PC-9 (cell line): ENCODE measurements around the gene THOC7. TPM values are rescaled to one million over a fixed set of nuclear protein-coding genes. Genes with fewer than 3 reads are reported as not detected.
A peak's percentile ranks its signal among the peaks of the same experiment; 100 is the strongest.

Source experiments
- BruUV-seq: library from RNA; stranded (reverse); fragments of 400-500 nt; replicated peaks from 2 replicates; lab custom pipeline; 2021; lab: Mats Ljungman, UMichigan
- CTCF ChIA-PET: fragments of 300-600 bp; sonication (Branson Sonifier 250); formaldehyde crosslinking; loops from one replicate; lab custom pipeline; 2022; ENCODE audit warnings: antibody characterized with exemption; lab: Charles Lee
- POLR2A ChIA-PET: fragments of 300-600 bp; sonication (Branson Sonifier 250); formaldehyde crosslinking; loops from one replicate; lab custom pipeline; 2022; ENCODE audit warnings: antibody characterized with exemption; ENCODE audit not compliant: unreplicated experiment; lab: Charles Lee
- DNase-seq, 2 experiments: peaks; one replicate each; pipeline versions ENCODE4 v3.0.0 to v3.0.0-alpha.2; 2015 to 2022; ENCODE audit warnings: mixed read lengths in 1 of 2
- H2AFZ ChIP-seq: fragments of 200-600 bp; sonication (generic); 2 replicates; pipeline ENCODE4 v1.8.1; 2017; ENCODE audit warnings: antibody characterized with exemption
- H3F3A ChIP-seq: fragments of 200-600 bp; sonication (generic); 2 replicates; pipeline ENCODE4 v1.8.1; 2017; ENCODE audit warnings: antibody characterized with exemption, mild to moderate bottlenecking, low read depth; ENCODE audit not compliant: insufficient read depth
- H3K27ac ChIP-seq: fragments of 200-600 bp; sonication (generic); 2 replicates; pipeline ENCODE4 v1.6.1; 2016; ENCODE audit warnings: mixed run types
- H3K27me3 ChIP-seq: fragments of 200-600 bp; sonication (generic); 2 replicates; pipeline ENCODE4 v1.6.1; 2016; ENCODE audit warnings: low read depth, mixed run types; ENCODE audit not compliant: insufficient read depth
- H3K36me3 ChIP-seq: fragments of 200-600 bp; sonication (generic); 2 replicates; pipeline ENCODE4 v1.6.1; 2016; ENCODE audit warnings: low read depth, mixed run types
- H3K4me1 ChIP-seq: fragments of 200-600 bp; sonication (generic); replicated peaks from 2 replicates; pipeline ENCODE4 v1.6.1; 2016; ENCODE audit warnings: mixed run types; ENCODE audit not compliant: insufficient read depth
- H3K4me2 ChIP-seq: fragments of 200-600 bp; sonication (generic); 2 replicates; pipeline ENCODE4 v1.6.1; 2017; ENCODE audit warnings: mixed run types
- H3K4me3 ChIP-seq: fragments of 200-600 bp; sonication (generic); 2 replicates; pipeline ENCODE4 v1.6.1; 2016; ENCODE audit warnings: mixed run types
- H3K79me2 ChIP-seq: fragments of 200-600 bp; sonication (generic); 2 replicates; pipeline ENCODE4 v1.6.1; 2017; ENCODE audit warnings: low read depth, mixed run types
- H3K9me2 ChIP-seq: fragments of 200-600 bp; sonication (generic); 2 replicates; pipeline ENCODE4 v1.8.1; 2017; ENCODE audit warnings: mild to moderate bottlenecking; ENCODE audit not compliant: insufficient read depth
- H3K9me3 ChIP-seq: fragments of 200-600 bp; sonication (generic); 2 replicates; pipeline ENCODE4 v1.8.1; 2016; ENCODE audit warnings: low read depth; ENCODE audit not compliant: insufficient read depth
- H4K20me1 ChIP-seq: fragments of 200-600 bp; sonication (generic); 2 replicates; pipeline ENCODE4 v1.8.1; 2017; ENCODE audit not compliant: insufficient read depth
- EZH2 ChIP-seq: fragments of 200-600 bp; sonication (generic); IDR thresholded peaks from 2 replicates; pipeline ENCODE4 v1.8.0; 2017; ENCODE audit warnings: antibody characterized with exemption, low read depth
- intact Hi-C: fragments of 100-400 bp; cut with micrococcal nuclease; formaldehyde crosslinking; loops from one replicate; pipeline ENCODE4 v1.10.0; 2022; ENCODE audit not compliant: unreplicated experiment
- total RNA-seq: library from RNA; stranded (reverse); gene quantifications from 2 replicates; pipeline ENCODE4 v1.2.3, GENCODE V29; 2021
- TF ChIP-seq, protein P1 (sequence below): fragments of 200-600 bp; sonication (generic); conservative IDR thresholded peaks from 2 replicates; pipeline ENCODE4 v1.6.1; 2017; ENCODE audit warnings: mixed run types, antibody characterized with exemption, mild to moderate bottlenecking, moderate library complexity

Gene THOC7
- total RNA-seq, 1 experiment from 2014 or later = 94.3 TPM

DNA sequence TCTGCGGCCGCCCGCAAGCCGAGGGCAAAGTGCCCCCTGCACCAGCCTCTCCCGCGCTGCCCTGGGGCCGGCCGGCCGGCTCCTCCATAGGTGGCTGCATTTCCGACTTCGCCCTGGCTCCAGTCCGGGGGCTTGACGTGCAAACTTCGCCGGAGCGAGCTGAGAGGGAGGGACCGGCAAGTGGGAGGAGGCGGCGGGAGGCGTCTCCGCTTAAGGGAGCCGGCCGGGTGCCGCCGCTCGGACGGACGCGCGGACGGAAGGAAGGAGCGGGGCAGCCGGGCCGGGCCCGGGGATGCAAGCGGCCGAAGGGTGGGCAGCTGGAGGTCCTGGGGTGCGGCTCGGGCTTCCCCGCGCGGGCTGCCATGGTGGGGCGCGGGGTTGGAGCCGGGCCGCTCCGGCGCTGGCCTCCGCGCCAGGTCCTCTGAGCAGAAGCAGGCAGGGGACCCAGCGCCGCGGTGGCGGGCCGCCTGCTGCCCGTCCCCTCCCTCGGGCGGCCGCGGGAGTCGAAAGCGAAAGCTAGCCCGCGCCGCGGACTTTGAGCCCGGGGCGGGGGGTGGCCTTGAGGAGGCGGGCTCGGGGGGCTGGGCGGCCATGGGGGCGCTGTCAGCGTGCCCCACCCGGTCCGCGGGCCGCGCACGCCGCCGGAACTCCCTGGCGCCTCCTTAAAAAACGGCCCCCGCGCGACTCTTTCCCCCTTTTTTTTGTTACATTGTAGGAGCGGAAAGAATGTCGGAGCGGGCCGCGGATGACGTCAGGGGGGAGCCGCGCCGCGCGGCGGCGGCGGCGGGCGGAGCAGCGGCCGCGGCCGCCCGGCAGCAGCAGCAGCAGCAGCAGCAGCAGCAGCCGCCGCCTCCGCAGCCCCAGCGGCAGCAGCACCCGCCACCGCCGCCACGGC is 48.5 kb upstream of the THOC7 start, which contains the start of gene SCAANT1:
SCAANT1 (minus strand) TSS at position 511 of the 895 bp plus-strand sequence.
- DNase-seq = peak; percentile 73 to 86
- Histone ChIP-seq H3K4me1 (peaks cover 39% of the 10 kb centered on the region), H4K20me1 (no peaks in the 10 kb centered on the region; the same call in 1 of the 2 replicates), H2AFZ (peak within 1 kb of the TSS; percentile 79), H3F3A (peaks cover 12% of the 10 kb centered on the region), H3K4me3 (peak within 1 kb of the TSS; percentile 65), H3K27ac (peak within 1 kb of the TSS; percentile 55), H3K4me2 (peak within 1 kb of the TSS; percentile 89), H3K9me3 (no peaks in the 10 kb centered on the region), H3K36me3 (peaks cover 2% of the 10 kb centered on the region), H3K79me2 (peaks cover 36% of the 10 kb centered on the region), H3K27me3 (no peaks in the 10 kb centered on the region), H3K9me2 (no peaks in the 10 kb centered on the region)
- TF ChIP-seq, protein P1, sequence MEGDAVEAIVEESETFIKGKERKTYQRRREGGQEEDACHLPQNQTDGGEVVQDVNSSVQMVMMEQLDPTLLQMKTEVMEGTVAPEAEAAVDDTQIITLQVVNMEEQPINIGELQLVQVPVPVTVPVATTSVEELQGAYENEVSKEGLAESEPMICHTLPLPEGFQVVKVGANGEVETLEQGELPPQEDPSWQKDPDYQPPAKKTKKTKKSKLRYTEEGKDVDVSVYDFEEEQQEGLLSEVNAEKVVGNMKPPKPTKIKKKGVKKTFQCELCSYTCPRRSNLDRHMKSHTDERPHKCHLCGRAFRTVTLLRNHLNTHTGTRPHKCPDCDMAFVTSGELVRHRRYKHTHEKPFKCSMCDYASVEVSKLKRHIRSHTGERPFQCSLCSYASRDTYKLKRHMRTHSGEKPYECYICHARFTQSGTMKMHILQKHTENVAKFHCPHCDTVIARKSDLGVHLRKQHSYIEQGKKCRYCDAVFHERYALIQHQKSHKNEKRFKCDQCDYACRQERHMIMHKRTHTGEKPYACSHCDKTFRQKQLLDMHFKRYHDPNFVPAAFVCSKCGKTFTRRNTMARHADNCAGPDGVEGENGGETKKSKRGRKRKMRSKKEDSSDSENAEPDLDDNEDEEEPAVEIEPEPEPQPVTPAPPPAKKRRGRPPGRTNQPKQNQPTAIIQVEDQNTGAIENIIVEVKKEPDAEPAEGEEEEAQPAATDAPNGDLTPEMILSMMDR = no peak
- intact Hi-C loops = loop anchor here (2.0 to 10.0 kb wide), 4 partner anchors 39 to 1597 kb away; no protein-coding TSS in a partner anchor
- ChIA-PET CTCF (interaction anchor here (0.6 kb wide), 1 partner anchor 87 kb away, joined by 4 read pairs; no protein-coding TSS in a partner anchor), POLR2A (interaction anchor here (0.6 kb wide), 1 partner anchor 17 kb away, joined by 3 read pairs; no protein-coding TSS in a partner anchor)
- no TSS peak for BruUV-seq

DNA sequence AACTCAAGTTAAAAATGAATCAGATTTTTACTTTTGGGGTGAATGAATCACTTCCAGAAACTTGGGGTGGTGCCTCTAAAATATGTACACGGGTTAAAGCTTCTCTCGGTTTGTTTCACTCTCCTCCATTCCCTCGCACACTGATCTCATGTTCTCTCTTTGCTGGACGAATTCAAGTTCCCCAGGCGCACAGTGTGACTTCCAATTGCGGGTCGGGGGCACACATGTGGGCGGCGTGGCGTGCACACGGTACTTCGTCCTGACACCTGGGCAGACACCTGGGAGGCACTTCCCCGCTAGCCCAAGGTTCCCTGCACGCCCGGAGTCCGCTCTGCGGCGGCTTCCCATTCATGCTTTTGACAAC is 47.9 kb upstream of the THOC7 start:
- BruUV-seq = TSS peak; percentile 77
- POLR2A ChIA-PET = interaction anchor here (0.6 kb wide), 1 partner anchor 16 kb away, joined by 3 read pairs; no protein-coding TSS in a partner anchor
- CTCF ChIA-PET = no interaction called here

DNA sequence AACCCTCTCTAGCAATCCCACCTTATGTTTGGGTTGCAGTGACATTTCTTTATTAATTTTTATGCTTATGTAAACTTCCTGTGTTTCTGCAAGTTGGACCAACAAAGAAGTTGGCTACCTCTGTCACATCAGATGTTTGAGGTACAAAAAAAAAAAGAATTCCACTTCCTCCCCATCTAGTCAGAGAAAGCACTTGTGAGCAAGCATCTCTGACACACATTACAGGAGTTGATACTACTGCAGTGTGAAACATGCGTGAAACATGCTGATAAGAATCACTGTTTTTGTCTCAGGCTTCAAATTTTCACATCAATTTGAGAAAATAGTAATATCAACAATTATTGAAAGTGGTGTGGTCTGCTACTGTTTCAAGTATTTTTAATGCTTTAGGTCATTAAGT is 47.3 kb upstream of the THOC7 start:
- intact Hi-C loops = loop anchor here (5.0 to 10.0 kb wide), 3 partner anchors 51 to 1596 kb away; no protein-coding TSS in a partner anchor
- POLR2A ChIA-PET = no interaction called here
- CTCF ChIA-PET = no interaction called here

More for the DNA sequence above, 47.9 kb upstream of the THOC7 start:
- intact Hi-C loops = loop anchor here (5.0 to 10.0 kb wide), 3 partner anchors 51 to 1597 kb away; no protein-coding TSS in a partner anchor
- Histone ChIP-seq H2AFZ (peak overlapping the region; percentile 79), H3K79me2 (peaks cover 30% of the 10 kb centered on the region), H3K27me3 (no peaks in the 10 kb centered on the region), H3K27ac (peak overlapping the region; percentile 55), H3F3A (peaks cover 6% of the 10 kb centered on the region; the same call in 1 of the 2 replicates), H3K36me3 (no peaks in the 10 kb centered on the region; the same call in 1 of the 2 replicates), H3K4me2 (peak overlapping the region; percentile 82), H3K4me1 (peaks cover 32% of the 10 kb centered on the region), H3K4me3 (peak overlapping the region; percentile 65), H3K9me3 (no peaks in the 10 kb centered on the region), H4K20me1 (no peaks in the 10 kb centered on the region; the same call in 1 of the 2 replicates), H3K9me2 (no peaks in the 10 kb centered on the region)
- no peak for TF ChIP-seq EZH2
- TF ChIP-seq, protein P1 = no peak
- no peak for DNase-seq

More for the DNA sequence above, 47.3 kb upstream of the THOC7 start:
- Histone ChIP-seq H3K9me3 (no peaks in the 10 kb centered on the region), H3F3A (peaks cover 4% of the 10 kb centered on the region; the same call in 1 of the 2 replicates), H3K4me2 (peak overlapping the region; percentile 82), H3K4me1 (peaks cover 30% of the 10 kb centered on the region), H4K20me1 (no peaks in the 10 kb centered on the region; the same call in 1 of the 2 replicates), H3K9me2 (no peaks in the 10 kb centered on the region), H3K4me3 (peak overlapping the region; percentile 65), H3K27ac (peak overlapping the region; percentile 55), H3K27me3 (no peaks in the 10 kb centered on the region), H3K79me2 (peaks cover 24% of the 10 kb centered on the region), H3K36me3 (no peaks in the 10 kb centered on the region; the same call in 1 of the 2 replicates), H2AFZ (0 out of 2 replicates have a peak overlapping the region, but pooled peaks have one; percentile 79)
- peak in 1 of 2 experiments; percentile 40 for DNase-seq
- TF ChIP-seq EZH2 = no peak
- TF ChIP-seq, protein P1 = no peak
- no TSS peak for BruUV-seq
